Mesothelial cell of epicardium (in vitro differentiated cells): ENCODE measurements around the gene GALNT6. TPM values are rescaled to one million over a fixed set of nuclear protein-coding genes. Genes with fewer than 3 reads are reported as not detected.
"Not testable (repeated sequence)": the region's sequence is repeated elsewhere in the genome, so short reads cannot be mapped to it uniquely, and the experiment has no call there.

ENCODE experiments used
- DNase-seq, 2 experiments: peaks; one replicate each; pipeline ENCODE4 v3.0.0; 2021; ENCODE audit warnings: low spot score in 2 of 2; ENCODE audit not compliant: unreplicated experiment in 2 of 2
- H3K27ac Mint-ChIP-seq: 2 replicates; pipeline ENCODE4 v1.8.0; 2021; ENCODE audit warnings: mixed read lengths
- H3K27me3 Mint-ChIP-seq: 2 replicates; pipeline ENCODE4 v1.8.0; 2021; ENCODE audit warnings: low read depth, mixed read lengths
- H3K36me3 Mint-ChIP-seq: 2 replicates; pipeline ENCODE4 v1.8.0; 2021; ENCODE audit warnings: mixed read lengths
- H3K4me1 Mint-ChIP-seq: 2 replicates; pipeline ENCODE4 v1.8.0; 2021; ENCODE audit warnings: mixed read lengths
- H3K4me3 Mint-ChIP-seq: 2 replicates; pipeline ENCODE4 v1.8.0; 2021; ENCODE audit warnings: mild to moderate bottlenecking, moderate library complexity, mixed read lengths
- H3K9me3 Mint-ChIP-seq: 2 replicates; pipeline ENCODE4 v1.8.0; 2021; ENCODE audit warnings: mixed read lengths
- CTCF ChIP-seq: fragments of 200-600 bp; sonication (generic); IDR thresholded peaks from one replicate; pipeline ENCODE4 v1.5.0; 2021; ENCODE audit warnings: antibody characterized with exemption; ENCODE audit not compliant: unreplicated experiment
- total RNA-seq: library from RNA; stranded (reverse); gene quantifications from 3 replicates; pipeline ENCODE4 v1.2.1, GENCODE V29; 2021

The GALNT6 gene
- total RNA-seq, 1 donor from 2014 or later = 12.8 TPM

DNA sequence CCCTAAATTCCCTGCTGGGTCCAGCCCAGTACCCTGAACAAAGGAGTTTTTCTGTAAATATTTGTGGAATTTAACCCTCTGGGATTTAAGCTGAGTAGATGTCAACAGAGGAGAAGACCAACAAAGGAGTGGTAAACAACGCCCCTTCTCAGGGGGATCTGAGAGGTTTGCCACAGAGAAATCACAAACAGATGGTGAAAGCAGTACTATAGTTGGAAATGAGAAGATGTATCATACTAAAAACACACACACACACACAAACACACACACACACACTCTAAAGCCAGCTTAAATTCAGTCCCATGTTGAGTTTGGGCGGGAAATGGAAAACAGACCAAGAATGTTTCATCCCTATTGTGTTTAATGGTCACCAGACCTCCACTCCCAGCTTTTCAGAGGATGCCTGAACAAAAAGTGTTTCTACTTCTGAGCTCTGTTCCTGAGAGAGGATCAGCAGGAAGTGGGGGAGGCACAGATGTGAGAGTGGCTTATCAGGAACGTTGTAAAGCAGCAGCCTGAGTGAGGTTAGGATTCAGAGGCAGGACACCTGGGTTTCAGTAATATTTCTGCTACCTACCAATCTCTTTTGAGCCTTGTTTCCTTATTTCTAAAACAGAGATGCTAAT lies 70.4 kb downstream of the GALNT6 start:
- TF ChIP-seq CTCF = no peak
- Mint-ChIP-seq H3K36me3 (no peaks in the 10 kb centered on the region), H3K4me1 (peaks cover 38% of the 10 kb centered on the region), H3K4me3 (no peak overlapping the region), H3K9me3 (no peaks in the 10 kb centered on the region), H3K27me3 (no peaks in the 10 kb centered on the region), H3K27ac (peak overlapping the region; percentile 80)
- DNase-seq = no peak

DNA sequence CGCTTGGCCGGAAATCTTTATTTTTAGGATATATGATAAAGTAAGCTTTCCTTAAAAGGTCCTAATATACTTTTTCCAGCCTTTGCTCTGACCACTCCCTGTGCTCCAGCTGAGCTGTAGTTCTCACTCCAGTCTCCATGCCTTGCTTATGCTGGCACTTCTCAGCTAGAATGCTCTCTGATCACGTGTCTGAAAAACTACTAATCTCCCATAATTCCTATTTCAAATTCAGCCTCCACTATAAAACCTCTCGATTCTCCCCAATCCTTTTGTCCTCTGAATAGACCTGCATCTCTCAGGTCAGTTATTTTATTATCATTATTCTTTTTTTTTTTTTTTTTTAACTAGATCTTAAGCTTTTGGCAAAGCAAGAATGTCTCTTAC lies 70.9 kb downstream of the GALNT6 start:
- H3K9me3 Mint-ChIP-seq = no peaks in the 10 kb centered on the region
- no peaks in the 10 kb centered on the region for H3K27me3 Mint-ChIP-seq
- DNase-seq = no peak
- peak overlapping the region; percentile 80 for H3K27ac Mint-ChIP-seq
- no peak for TF ChIP-seq CTCF
- H3K36me3 Mint-ChIP-seq = no peaks in the 10 kb centered on the region
- H3K4me3 Mint-ChIP-seq = no peak overlapping the region
- H3K4me1 Mint-ChIP-seq = peaks cover 38% of the 10 kb centered on the region

DNA sequence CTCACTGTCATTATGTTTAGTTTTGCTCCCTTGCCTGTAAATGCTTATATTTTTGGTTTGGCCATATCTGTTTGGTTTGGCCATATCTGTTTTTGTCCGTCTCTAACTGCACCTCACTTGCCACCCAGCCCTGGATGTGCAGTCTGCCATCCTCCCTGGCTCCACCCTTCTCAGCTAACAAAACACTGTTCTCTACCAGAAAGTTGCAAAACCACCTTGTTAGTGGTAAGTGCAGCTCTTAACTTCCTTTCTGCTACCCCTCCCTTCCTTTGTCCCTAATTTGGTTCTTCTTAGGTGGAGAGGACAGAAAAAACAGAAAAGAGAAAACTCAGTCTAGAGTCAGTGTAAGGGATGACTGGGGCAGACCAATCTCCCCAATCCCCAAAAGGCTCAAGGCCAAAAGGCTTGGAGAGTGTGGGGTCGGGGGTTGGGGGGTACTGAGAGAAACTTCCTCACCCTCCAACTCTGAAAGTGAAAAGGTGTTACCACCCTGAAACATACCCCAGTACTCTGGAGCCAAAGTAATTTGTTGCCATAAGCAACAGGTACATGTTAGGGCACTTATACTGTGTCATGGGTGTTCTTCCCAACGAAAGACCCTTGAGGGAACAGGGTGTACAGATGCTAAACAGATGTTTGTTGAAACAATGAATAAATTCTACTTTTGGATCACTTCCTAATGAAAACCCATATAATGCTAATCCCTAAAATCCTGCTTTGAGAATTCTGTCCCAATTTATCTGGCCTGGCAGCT lies 72.2 kb downstream of the GALNT6 start:
- no peak for DNase-seq
- Mint-ChIP-seq H3K4me1 (peaks cover 38% of the 10 kb centered on the region), H3K27ac (peak overlapping the region; percentile 27), H3K27me3 (no peaks in the 10 kb centered on the region), H3K4me3 (no peak overlapping the region), H3K36me3 (no peaks in the 10 kb centered on the region), H3K9me3 (no peaks in the 10 kb centered on the region)
- TF ChIP-seq CTCF = no peak

- Mint-ChIP-seq H3K4me1 (peaks cover 38% of the 10 kb centered on the region), H3K27ac (peak overlapping the region; percentile 27)
- DNase-seq, H3K4me3 Mint-ChIP-seq, H3K27me3 Mint-ChIP-seq, H3K36me3 Mint-ChIP-seq, H3K9me3 Mint-ChIP-seq: not testable (repeated sequence)
These were observed 73.0 kb downstream of the GALNT6 start for GRCh38 chr12:51318057-51318806.

- no peak for DNase-seq
- no peak overlapping the region for H3K27ac Mint-ChIP-seq
- no peaks in the 10 kb centered on the region for H3K4me1 Mint-ChIP-seq
- no peaks in the 10 kb centered on the region for H3K27me3 Mint-ChIP-seq
- no peak for TF ChIP-seq CTCF
- no peak overlapping the region for H3K4me3 Mint-ChIP-seq
- no peaks in the 10 kb centered on the region for H3K36me3 Mint-ChIP-seq
- no peaks in the 10 kb centered on the region for H3K9me3 Mint-ChIP-seq
These were observed 79.8 kb downstream of the GALNT6 start for GRCh38 chr12:51311389-51311788.
